ENCODE data around the gene DNAJB8. TPM values are rescaled to one million over a fixed set of nuclear protein-coding genes. Genes with fewer than 3 reads are reported as not detected.

The DNAJB8 gene
- total RNA-seq, 1 experiment from 2014 or later: not detected

- Histone ChIP-seq H3K4me3 (ENCODE audit: low read depth, low read length, poor library complexity, severe bottlenecking) (no peak overlapping the region), H3K36me3 (ENCODE audit: insufficient read depth, low read length, poor library complexity, severe bottlenecking) (no peaks in the 10 kb centered on the region), H3K27ac (ENCODE audit: low read depth, low read length, poor library complexity, severe bottlenecking) (no peak overlapping the region), H3K4me1 (ENCODE audit: insufficient read depth, low read length, poor library complexity, severe bottlenecking) (no peaks in the 10 kb centered on the region), H3K27me3 (replicated peaks; ENCODE audit: insufficient read depth, low read depth, low read length, poor library complexity) (no peaks in the 10 kb centered on the region), H3K9me3 (ENCODE audit: low read depth, low read length, poor library complexity, severe bottlenecking) (no peaks in the 10 kb centered on the region)
- TF ChIP-seq CTCF (conservative IDR thresholded peaks at IDR 0.05; ENCODE audit: low read depth, low read length) (no peak), EZH2 (IDR thresholded peaks at IDR 0.05; ENCODE audit: borderline replicate concordance, low read depth, low read length, poor library complexity, severe bottlenecking) (no peak)
- no peak for DNase-seq (ENCODE audit: low spot score)
- BruUV-seq (replicated peaks): no TSS peak
- POLR2A ChIA-PET (ENCODE audit: low non-redundant PET): no interaction called here
- CTCF ChIA-PET: no interaction called here
- intact Hi-C loops (cut with micrococcal nuclease; ENCODE audit: unreplicated experiment): no loop called here
Measured at GRCh38 chr3:128421439-128421836, 45.3 kb downstream of the DNAJB8 start.

GRCh38 chr3:128420720-128421438, 45.8 kb downstream of the DNAJB8 start:
- no peaks in the 10 kb centered on the region for H3K9me3 ChIP-seq (ENCODE audit: low read depth, low read length, poor library complexity, severe bottlenecking)
- ChIA-PET CTCF (no interaction called here), POLR2A (ENCODE audit: low non-redundant PET) (no interaction called here)
- no peak for DNase-seq (ENCODE audit: low spot score)
- TF ChIP-seq CTCF (conservative IDR thresholded peaks at IDR 0.05; ENCODE audit: low read depth, low read length): no peak
- TF ChIP-seq EZH2 (IDR thresholded peaks at IDR 0.05; ENCODE audit: borderline replicate concordance, low read depth, low read length, poor library complexity, severe bottlenecking): no peak
- H3K36me3 ChIP-seq (ENCODE audit: insufficient read depth, low read length, poor library complexity, severe bottlenecking): no peaks in the 10 kb centered on the region
- no peaks in the 10 kb centered on the region for H3K27me3 ChIP-seq (replicated peaks; ENCODE audit: insufficient read depth, low read depth, low read length, poor library complexity)
- intact Hi-C loops (cut with micrococcal nuclease; ENCODE audit: unreplicated experiment): no loop called here
- H3K4me3 ChIP-seq (ENCODE audit: low read depth, low read length, poor library complexity, severe bottlenecking): no peak overlapping the region
- H3K27ac ChIP-seq (ENCODE audit: low read depth, low read length, poor library complexity, severe bottlenecking): peak overlapping the region; percentile 18
- no peaks in the 10 kb centered on the region for H3K4me1 ChIP-seq (ENCODE audit: insufficient read depth, low read length, poor library complexity, severe bottlenecking)
- no TSS peak for BruUV-seq (replicated peaks)

- DNase-seq (ENCODE audit: low spot score): no peak
- H3K27ac ChIP-seq (ENCODE audit: low read depth, low read length, poor library complexity, severe bottlenecking): peak overlapping the region; percentile 18
- no peaks in the 10 kb centered on the region for H3K9me3 ChIP-seq (ENCODE audit: low read depth, low read length, poor library complexity, severe bottlenecking)
- H3K4me1 ChIP-seq (ENCODE audit: insufficient read depth, low read length, poor library complexity, severe bottlenecking): no peaks in the 10 kb centered on the region
- intact Hi-C loops (cut with micrococcal nuclease; ENCODE audit: unreplicated experiment): no loop called here
- no TSS peak for BruUV-seq (replicated peaks)
- ChIA-PET POLR2A (ENCODE audit: low non-redundant PET) (no interaction called here), CTCF (no interaction called here)
- H3K27me3 ChIP-seq (replicated peaks; ENCODE audit: insufficient read depth, low read depth, low read length, poor library complexity): no peaks in the 10 kb centered on the region
- no peak for TF ChIP-seq EZH2 (IDR thresholded peaks at IDR 0.05; ENCODE audit: borderline replicate concordance, low read depth, low read length, poor library complexity, severe bottlenecking)
- no peak for TF ChIP-seq CTCF (conservative IDR thresholded peaks at IDR 0.05; ENCODE audit: low read depth, low read length)
- H3K4me3 ChIP-seq (ENCODE audit: low read depth, low read length, poor library complexity, severe bottlenecking): no peak overlapping the region
- H3K36me3 ChIP-seq (ENCODE audit: insufficient read depth, low read length, poor library complexity, severe bottlenecking): no peaks in the 10 kb centered on the region
Measured at GRCh38 chr3:128420289-128420688, 46.4 kb downstream of the DNAJB8 start.

Measured in A673 (cell line).